HCT116 (cell line): ENCODE data around the gene GJB6. TPM values are rescaled to one million over a fixed set of nuclear protein-coding genes. Genes with fewer than 3 reads are reported as not detected.

Source experiments
- ATAC-seq: fragments of 200-7000 bp; cut with Tn5 transposase; 2 replicates; pipeline ENCODE4 v1.9.1; 2020; ENCODE audit warnings: mild to moderate bottlenecking, moderate library complexity
- BruUV-seq: library from RNA; stranded (reverse); fragments of 400-500 nt; replicated peaks from 2 replicates; lab custom pipeline; 2021; lab: Mats Ljungman, UMichigan
- CTCF ChIA-PET: fragments of 300-600 bp; sonication (Branson Sonifier 250); formaldehyde crosslinking; loops from one replicate; lab custom pipeline; 2021; ENCODE audit warnings: antibody characterized with exemption; lab: Charles Lee
- POLR2A ChIA-PET: fragments of 300-600, 350-600 bp; sonication (Branson Sonifier 250); formaldehyde crosslinking; loops from one replicate; lab custom pipeline; 2021; ENCODE audit warnings: antibody characterized with exemption; lab: Charles Lee
- RAD21 ChIA-PET, 2 experiments: fragments of 300-600 bp; sonication (Branson Sonifier 250); formaldehyde crosslinking; loops; one replicate each; lab custom pipeline; 2023; ENCODE audit warnings: low total read pairs in 2 of 2; ENCODE audit not compliant: uncharacterized antibody in 2 of 2, unreplicated experiment in 2 of 2, low non-redundant PET in 1 of 2; lab: Charles Lee
- DNase-seq: peaks from one replicate; pipeline ENCODE4 v3.0.0-alpha.2; 2010; ENCODE audit warnings: low read depth, low spot score
- H2AFZ ChIP-seq: fragments of 200-600 bp; shearing (Covaris generic), sonication (generic); 2 replicates; pipeline ENCODE4 v1.6.1; 2017; ENCODE audit warnings: low read depth, mixed run types, mixed read lengths, antibody characterized with exemption, low read length; ENCODE audit not compliant: poor library complexity, severe bottlenecking
- H3K27ac ChIP-seq: 2 replicates; pipeline ENCODE4 v1.5.1; 2012; ENCODE audit warnings: low read depth, low read length
- H3K27me3 ChIP-seq: fragments of 200-600 bp; sonication (generic); 2 replicates; pipeline ENCODE4 v1.6.1; 2016; ENCODE audit warnings: mixed run types, low read length, mixed read lengths; ENCODE audit not compliant: insufficient read depth
- H3K36me3 ChIP-seq, 2 experiments: fragments of 200-500 bp in 1 of 2; fragments of 200-600 bp in 1 of 2; sonication (Bioruptor generic) in 1 of 2; sonication (generic) in 1 of 2; 2 replicates each; pipeline versions ENCODE4 v1.5.1 to v1.6.1; 2014 to 2016; ENCODE audit warnings: low read length in 2 of 2, inconsistent platforms in 1 of 2, mixed read lengths in 1 of 2, mixed run types in 1 of 2; ENCODE audit not compliant: insufficient read depth in 2 of 2, control insufficient read depth in 1 of 2
- H3K4me1 ChIP-seq, 2 experiments: fragments of 200-600 bp in 1 of 2; sonication (generic) in 1 of 2; 2 replicates each; pipeline versions ENCODE4 v1.5.1 to v1.6.1; 2012 to 2017; ENCODE audit warnings: low read length in 2 of 2, inconsistent platforms in 1 of 2, mild to moderate bottlenecking in 1 of 2, mixed read lengths in 1 of 2, mixed run types in 1 of 2, moderate library complexity in 1 of 2; ENCODE audit not compliant: insufficient read depth in 2 of 2, control insufficient read depth in 1 of 2
- H3K4me2 ChIP-seq: fragments of 200-600 bp; sonication (generic); 2 replicates; pipeline ENCODE4 v1.6.1; 2017; ENCODE audit warnings: mixed run types, low read length, mixed read lengths
- H3K4me3 ChIP-seq, 2 experiments: fragments of 200-600 bp in 1 of 2; sonication (generic) in 1 of 2; replicated peaks in 1 of 2; 2 replicates each; pipeline ENCODE4 v1.5.1; 2011 to 2016; ENCODE audit warnings: low read length in 2 of 2, control low read depth in 1 of 2, low read depth in 1 of 2, mild to moderate bottlenecking in 1 of 2, mixed read lengths in 1 of 2, mixed run types in 1 of 2
- H3K79me2 ChIP-seq: fragments of 200-600 bp; sonication (generic); 2 replicates; pipeline ENCODE4 v1.6.1; 2017; ENCODE audit warnings: mild to moderate bottlenecking, mixed run types, low read length, moderate library complexity, mixed read lengths; ENCODE audit not compliant: insufficient read depth
- H3K9ac ChIP-seq: fragments of 200-600 bp; sonication (generic); 2 replicates; pipeline ENCODE4 v1.6.1; 2016; ENCODE audit warnings: low read length, mixed read lengths
- H3K9me2 ChIP-seq: fragments of 200-600 bp; sonication (generic), shearing (Covaris generic); 2 replicates; pipeline ENCODE4 v1.6.1; 2017; ENCODE audit warnings: mixed run types, mild to moderate bottlenecking, moderate library complexity; ENCODE audit not compliant: insufficient read depth
- H3K9me3 ChIP-seq, 2 experiments: fragments of 200-500 bp in 1 of 2; fragments of 200-600 bp in 1 of 2; sonication (Bioruptor generic) in 1 of 2; sonication (generic) in 1 of 2; 2 replicates each; pipeline ENCODE4 v1.6.1; 2014 to 2017; ENCODE audit warnings: low read length in 2 of 2, mixed read lengths in 2 of 2, inconsistent platforms in 1 of 2, low read depth in 1 of 2, mild to moderate bottlenecking in 1 of 2, mixed run types in 1 of 2, moderate library complexity in 1 of 2; ENCODE audit not compliant: control insufficient read depth in 1 of 2, insufficient read depth in 1 of 2
- H4K20me1 ChIP-seq: fragments of 200-600 bp; sonication (generic), shearing (Covaris generic); 2 replicates; pipeline ENCODE4 v1.6.1; 2017; ENCODE audit warnings: mixed run types, mild to moderate bottlenecking, moderate library complexity; ENCODE audit not compliant: insufficient read depth
- CEBPB ChIP-seq: IDR thresholded peaks from 2 replicates; pipeline ENCODE4 v1.6.1; 2012; ENCODE audit warnings: low read depth
- CTCF ChIP-seq, 3 experiments: fragments of 200-600 bp in 1 of 3; sonication (generic) in 1 of 3; IDR thresholded peaks in 2 of 3; conservative IDR thresholded peaks in 1 of 3; 2 replicates each; pipeline ENCODE4 v1.5.1; 2012 to 2017; ENCODE audit warnings: low read depth in 2 of 3, low read length in 2 of 3, antibody characterized with exemption in 1 of 3, borderline replicate concordance in 1 of 3, control low read depth in 1 of 3, mild to moderate bottlenecking in 1 of 3, mixed read lengths in 1 of 3, mixed run types in 1 of 3, moderate library complexity in 1 of 3; ENCODE audit not compliant: insufficient read depth in 1 of 3
- EGR1 ChIP-seq: IDR thresholded peaks from 2 replicates; pipeline ENCODE4 v1.6.1; 2012; ENCODE audit warnings: low read depth
- ELF1 ChIP-seq: IDR thresholded peaks from 2 replicates; pipeline ENCODE4 v1.6.1; 2012; ENCODE audit warnings: low read depth, borderline replicate concordance
- EZH2 ChIP-seq: fragments of 200-600 bp; sonication (generic); IDR thresholded peaks from 2 replicates; pipeline ENCODE4 v1.6.1; 2017; ENCODE audit warnings: antibody characterized with exemption, mixed run types
- FOSL1 ChIP-seq: IDR thresholded peaks from 2 replicates; pipeline ENCODE4 v1.6.1; 2012; ENCODE audit warnings: low read depth
- JUND ChIP-seq: IDR thresholded peaks from 2 replicates; pipeline ENCODE4 v1.6.1; 2012
- POLR2A ChIP-seq: IDR thresholded peaks from 2 replicates; pipeline ENCODE4 v1.7.0; 2011; ENCODE audit warnings: borderline replicate concordance; ENCODE audit not compliant: insufficient read depth, insufficient read length; ENCODE audit errors: extremely low read depth
- RAD21 ChIP-seq: IDR thresholded peaks from 2 replicates; pipeline ENCODE4 v1.6.1; 2012; ENCODE audit warnings: low read depth, mild to moderate bottlenecking
- SP1 ChIP-seq: IDR thresholded peaks from 2 replicates; pipeline ENCODE4 v1.6.1; 2012; ENCODE audit warnings: low read depth
- SRF ChIP-seq: IDR thresholded peaks from 2 replicates; pipeline ENCODE4 v1.6.1; 2012; ENCODE audit warnings: low read depth
- TCF7L2 ChIP-seq: IDR thresholded peaks from 2 replicates; pipeline ENCODE4 v1.7.0; 2011; ENCODE audit warnings: borderline replicate concordance, inconsistent platforms; ENCODE audit not compliant: insufficient read depth, insufficient read length; ENCODE audit errors: extremely low read depth
- YY1 ChIP-seq: IDR thresholded peaks from 2 replicates; pipeline ENCODE4 v1.6.1; 2011; ENCODE audit warnings: low read length, low read depth, moderate library complexity, mild to moderate bottlenecking; ENCODE audit not compliant: insufficient replicate concordance; ENCODE audit errors: extremely low read depth
- ZBTB33 ChIP-seq: IDR thresholded peaks from 2 replicates; pipeline ENCODE4 v1.6.1; 2011; ENCODE audit warnings: mild to moderate bottlenecking, low read length, moderate library complexity; ENCODE audit not compliant: insufficient replicate concordance; ENCODE audit errors: extremely low read depth
- ZFX ChIP-seq: fragments of 450-650 bp; IDR thresholded peaks from 2 replicates; pipeline ENCODE4 v1.6.1; 2017
- ZNF274 ChIP-seq: fragments of 200-500 bp; sonication (Bioruptor generic); IDR thresholded peaks from 2 replicates; pipeline ENCODE4 v1.6.1; 2014; ENCODE audit warnings: mild to moderate bottlenecking, low read depth, low read length, inconsistent platforms
- intact Hi-C: fragments of 100-400 bp; cut with micrococcal nuclease; formaldehyde crosslinking; loops from 2 replicates; pipeline ENCODE4 v1.10.0; 2022
- total RNA-seq: library from RNA; stranded (reverse); gene quantifications from one replicate; pipeline ENCODE4 v1.2.1, GENCODE V29; 2021; ENCODE audit not compliant: unreplicated experiment
- TF ChIP-seq, protein P1 (sequence below): IDR thresholded peaks from 2 replicates; pipeline ENCODE4 v1.6.1; 2012

Gene GJB6
- total RNA-seq, 1 experiment from 2014 or later: not detected

DNA sequence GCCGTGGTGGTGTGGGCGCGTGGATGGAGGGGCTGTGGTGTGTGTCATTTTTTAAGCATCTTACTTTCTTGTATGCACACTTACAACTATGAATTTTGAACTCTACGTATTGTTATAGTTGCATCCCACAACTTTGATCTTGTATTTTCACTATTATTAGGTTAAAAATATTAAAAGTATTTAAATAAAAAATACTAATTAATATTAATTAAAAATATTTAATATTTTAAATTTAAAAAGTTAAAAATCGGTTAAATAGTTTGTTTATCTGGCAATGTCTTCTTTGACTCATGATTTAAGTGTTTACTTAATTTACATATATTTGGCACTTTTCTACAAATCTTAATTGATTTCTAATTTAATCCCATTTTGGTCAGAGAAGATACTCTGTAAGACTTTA lies 17.8 kb upstream of the GJB6 start:
- no peaks in the 10 kb centered on the region for H3K79me2 ChIP-seq
- ATAC-seq: no peak
- no peaks in the 10 kb centered on the region for H3K36me3 ChIP-seq
- no peaks in the 10 kb centered on the region for H3K27me3 ChIP-seq
- RAD21 ChIA-PET: no interaction called here
- no peak overlapping the region for H3K4me3 ChIP-seq
- H3K9me2 ChIP-seq: no peaks in the 10 kb centered on the region
- H3K4me1 ChIP-seq: no peaks in the 10 kb centered on the region
- H3K27ac ChIP-seq: no peak overlapping the region
- H3K9ac ChIP-seq: no peak overlapping the region
- intact Hi-C loops: no loop called here
- no peaks in the 10 kb centered on the region for H4K20me1 ChIP-seq
- TF ChIP-seq YY1 (no peak), FOSL1 (no peak), TCF7L2 (no peak), RAD21 (no peak), POLR2A (no peak), CEBPB (no peak), SRF (no peak), EZH2 (no peak), ZFX (no peak), ELF1 (no peak), EGR1 (no peak), ZBTB33 (no peak), CTCF (IDR thresholded peaks at IDR 0.05 in 2 of 3, conservative IDR thresholded peaks at IDR 0.05 in 1 of 3; ENCODE audit: borderline replicate concordance in 1 of 3, insufficient read depth in 1 of 3, low read depth in 2 of 3, low read length in 2 of 3) (no peak), JUND (no peak), SP1 (no peak), ZNF274 (no peak)
- TF ChIP-seq, protein P1, sequence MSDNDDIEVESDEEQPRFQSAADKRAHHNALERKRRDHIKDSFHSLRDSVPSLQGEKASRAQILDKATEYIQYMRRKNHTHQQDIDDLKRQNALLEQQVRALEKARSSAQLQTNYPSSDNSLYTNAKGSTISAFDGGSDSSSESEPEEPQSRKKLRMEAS: no peak
- TF ChIP-seq, all 23 proteins: peak for 0
- BruUV-seq: no TSS peak
- ChIA-PET CTCF (no interaction called here), POLR2A (no interaction called here)
- no peak overlapping the region for H2AFZ ChIP-seq
- no peak for DNase-seq
- no peaks in the 10 kb centered on the region for H3K9me3 ChIP-seq
- H3K4me2 ChIP-seq: no peak overlapping the region
